Skeletal muscle tissue (tissue), 4 donors: ENCODE data around the gene PLEKHO1. TPM values are rescaled to one million over a fixed set of nuclear protein-coding genes. Genes with fewer than 3 reads are reported as not detected.
A peak's percentile ranks its signal among the peaks of the same experiment; 100 is the strongest.

ENCODE experiments used
- H3K27ac ChIP-seq: one replicate; pipeline ENCODE4 v1.7.0; 2013; ENCODE audit warnings: mild to moderate bottlenecking, low read depth, low read length, inconsistent platforms
- H3K27me3 ChIP-seq, 3 donors: one replicate each; pipeline ENCODE4 v1.7.0; 2013; ENCODE audit warnings: low read length in 3 of 3; ENCODE audit not compliant: control insufficient read depth in 3 of 3, insufficient read depth in 3 of 3
- H3K36me3 ChIP-seq, 3 donors: one replicate each; pipeline ENCODE4 v1.7.0; 2013; ENCODE audit warnings: low read length in 3 of 3; ENCODE audit not compliant: control insufficient read depth in 3 of 3, insufficient read depth in 3 of 3
- H3K4me1 ChIP-seq, 3 donors: one replicate each; pipeline ENCODE4 v1.7.0; 2013; ENCODE audit warnings: low read length in 3 of 3, mild to moderate bottlenecking in 3 of 3; ENCODE audit not compliant: control insufficient read depth in 3 of 3, insufficient read depth in 3 of 3
- H3K4me3 ChIP-seq, 3 donors: one replicate each; pipeline ENCODE4 v1.7.0; 2013; ENCODE audit warnings: low read length in 3 of 3
- H3K9ac ChIP-seq, 3 donors: one replicate each; pipeline ENCODE4 v1.7.0; 2013; ENCODE audit warnings: low read length in 3 of 3, mild to moderate bottlenecking in 3 of 3, moderate library complexity in 2 of 3, low read depth in 1 of 3
- H3K9me3 ChIP-seq, 3 donors: one replicate each; pipeline ENCODE4 v1.7.0; 2013; ENCODE audit warnings: low read length in 3 of 3; ENCODE audit not compliant: control insufficient read depth in 3 of 3
- total RNA-seq: library from RNA; depleted of rRNA; stranded (reverse); fragments of >200 nt; gene quantifications from one replicate; pipeline ENCODE4 v1.2.3, GENCODE V29; 2014
- donor health status: Osteomylitis.

Gene PLEKHO1
- total RNA-seq, 1 donor from 2014 or later, result 70.5 TPM

DNA sequence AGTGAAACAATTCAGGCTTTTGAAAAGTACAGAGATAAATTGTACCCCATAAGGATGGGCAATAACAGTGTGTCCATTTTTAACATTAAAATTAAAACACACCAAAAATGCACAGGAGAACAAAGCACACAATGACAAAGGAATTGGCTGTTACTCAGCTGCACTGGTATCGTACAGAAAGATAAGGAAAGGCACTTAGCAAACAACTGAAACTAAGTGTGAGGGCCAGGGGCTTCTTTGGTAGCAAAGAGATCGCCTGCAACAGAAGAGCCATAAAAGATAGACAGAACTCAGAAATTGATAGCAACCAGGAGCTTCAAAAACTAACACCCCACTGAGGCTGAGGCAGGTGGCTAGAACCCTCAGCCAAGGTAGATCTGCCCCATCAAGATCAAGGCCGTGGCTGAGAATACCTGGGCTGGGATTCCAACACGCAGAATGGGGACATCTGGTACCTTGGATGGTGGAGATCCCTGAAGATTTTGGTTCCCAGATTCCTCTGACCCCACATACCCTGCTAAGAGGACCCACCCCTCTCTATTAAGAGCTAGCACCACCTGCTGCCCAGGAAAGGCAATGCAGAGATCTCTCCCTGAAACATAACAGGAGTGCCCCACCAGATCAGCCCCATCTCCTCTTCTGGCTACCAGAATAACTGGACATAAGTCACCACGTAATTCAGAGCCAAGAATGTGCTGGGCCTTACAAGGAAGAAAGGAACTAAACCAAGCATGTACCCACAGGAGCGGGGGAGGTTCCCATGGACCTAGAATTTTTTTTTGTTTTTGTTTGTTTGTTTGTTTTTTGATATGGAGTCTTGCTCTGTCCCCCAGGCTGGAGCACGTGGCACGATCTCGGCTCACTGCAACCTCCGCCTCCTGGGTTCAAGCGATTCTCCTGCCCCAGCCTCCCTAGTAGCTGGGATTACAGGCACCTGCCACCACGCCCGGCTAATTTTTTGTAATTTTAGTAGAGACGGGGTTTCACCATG lies 16.2 kb downstream of the PLEKHO1 start:
- no peak overlapping the region for H3K4me3 ChIP-seq
- no peaks in the 10 kb centered on the region for H3K36me3 ChIP-seq
- H3K9ac ChIP-seq, result no peak overlapping the region
- no peaks in the 10 kb centered on the region for H3K9me3 ChIP-seq
- H3K4me1 ChIP-seq, result peaks cover 23 to 31% (median 26%) of the 10 kb centered on the region in 3 donors
- H3K27me3 ChIP-seq, result no peaks in the 10 kb centered on the region
- H3K27ac ChIP-seq, result peak overlapping the region; percentile 95

DNA sequence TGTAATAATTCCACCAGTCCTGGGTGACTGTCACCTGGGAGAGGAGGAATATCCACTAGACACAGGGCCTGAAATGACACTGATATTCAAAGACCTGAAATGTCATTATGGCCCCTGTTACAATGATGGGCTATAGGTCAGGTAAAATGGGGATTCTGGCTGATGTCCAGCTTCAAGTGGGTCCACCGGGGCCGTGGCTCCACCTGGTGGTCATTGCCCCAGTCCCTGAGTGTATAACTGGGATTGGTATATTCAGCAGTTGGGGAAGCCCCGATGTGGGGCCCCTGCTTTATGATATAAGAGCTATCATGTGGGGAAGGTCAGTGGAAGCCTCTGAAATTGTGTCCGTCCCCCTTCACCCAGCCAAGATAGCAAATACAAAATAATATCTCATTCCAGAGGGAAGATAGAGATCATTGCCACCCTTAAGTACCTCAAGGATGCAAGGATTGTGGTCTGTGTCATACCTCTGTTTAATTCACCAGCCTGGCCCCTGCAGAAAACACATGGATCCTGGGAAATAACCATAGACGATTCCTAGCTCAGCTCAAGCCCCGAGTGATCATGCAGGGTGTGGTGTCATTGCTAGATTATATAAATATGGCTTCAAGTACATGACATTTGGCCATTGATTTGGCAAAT lies 19.4 kb downstream of the PLEKHO1 start:
- H3K27ac ChIP-seq, result no peak overlapping the region
- no peaks in the 10 kb centered on the region for H3K9me3 ChIP-seq
- no peak overlapping the region for H3K4me3 ChIP-seq
- H3K27me3 ChIP-seq, result no peaks in the 10 kb centered on the region
- peaks cover under 1 to 6% (median 4%) of the 10 kb centered on the region in 3 donors for H3K4me1 ChIP-seq
- no peaks in the 10 kb centered on the region for H3K36me3 ChIP-seq
- H3K9ac ChIP-seq, result peak overlapping the region in 1 of 3 donors; percentile 50

DNA sequence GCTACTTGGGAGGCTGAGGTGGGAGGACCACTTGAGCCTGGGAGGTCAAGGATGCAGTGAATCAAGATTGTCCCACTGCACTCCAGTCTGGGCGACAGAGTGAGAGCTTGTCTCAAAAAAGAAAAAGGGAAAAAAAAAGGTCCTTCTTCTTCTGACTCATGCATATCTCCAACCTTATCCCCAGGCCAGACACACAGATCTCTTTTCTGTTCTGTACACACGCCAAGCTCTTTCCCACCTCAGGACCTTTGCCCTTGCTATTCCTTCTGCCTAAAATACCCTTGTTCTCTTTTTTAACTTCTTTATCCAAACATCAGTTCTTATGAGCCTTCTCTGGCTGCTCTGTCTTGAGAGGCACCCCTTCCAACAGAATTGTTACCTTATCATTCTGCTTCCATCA lies 22.1 kb downstream of the PLEKHO1 start:
- no peaks in the 10 kb centered on the region for H3K9me3 ChIP-seq
- no peaks in the 10 kb centered on the region for H3K36me3 ChIP-seq
- H3K27ac ChIP-seq, result no peak overlapping the region
- no peak overlapping the region for H3K4me3 ChIP-seq
- no peak overlapping the region for H3K9ac ChIP-seq
- no peaks in the 10 kb centered on the region for H3K4me1 ChIP-seq
- H3K27me3 ChIP-seq, result no peaks in the 10 kb centered on the region

DNA sequence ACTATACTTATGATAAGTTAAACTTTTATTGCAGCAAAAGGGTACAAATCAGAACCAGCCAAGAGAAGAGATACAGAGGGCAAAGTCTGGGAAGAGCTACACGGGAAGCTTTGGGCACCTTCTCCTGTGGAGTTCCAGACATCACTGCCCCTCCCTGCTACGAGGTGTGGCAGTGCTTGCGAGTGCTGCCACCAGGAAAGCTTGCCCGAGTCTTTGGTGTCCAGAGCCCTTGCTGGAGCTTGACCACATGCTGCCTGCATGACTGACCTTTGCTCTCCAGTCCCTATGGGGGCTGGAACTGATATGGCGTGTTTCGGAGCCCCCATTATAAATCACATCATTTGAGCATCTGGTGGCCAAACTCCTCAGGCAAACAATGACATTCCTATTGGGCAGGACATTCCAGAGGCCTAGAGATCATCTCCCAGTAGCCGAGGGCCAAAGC lies 23.4 kb downstream of the PLEKHO1 start:
- Histone ChIP-seq H3K4me1 (no peaks in the 10 kb centered on the region), H3K4me3 (no peak overlapping the region), H3K9me3 (no peaks in the 10 kb centered on the region), H3K36me3 (no peaks in the 10 kb centered on the region), H3K27me3 (no peaks in the 10 kb centered on the region), H3K9ac (no peak overlapping the region), H3K27ac (no peak overlapping the region)

DNA sequence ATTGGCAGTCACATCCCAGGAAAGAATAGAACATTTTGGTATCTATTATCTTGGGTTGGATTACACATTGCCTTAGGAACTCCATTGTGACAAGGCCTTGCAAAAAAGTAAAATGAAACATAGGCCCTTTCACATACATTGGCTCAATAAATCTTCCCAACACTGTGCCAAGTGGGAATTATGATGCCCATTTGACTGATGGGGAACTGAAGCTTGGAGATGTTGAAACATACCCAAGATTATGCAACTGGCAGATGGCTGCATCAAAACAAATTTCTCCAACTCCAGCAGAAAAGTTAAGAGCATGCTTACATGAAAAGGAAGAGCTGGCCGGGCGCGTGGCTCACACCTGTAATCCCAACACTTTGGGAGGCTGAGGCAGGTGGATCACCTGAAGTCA lies 26.9 kb downstream of the PLEKHO1 start:
- Histone ChIP-seq H3K9me3 (no peaks in the 10 kb centered on the region), H3K36me3 (no peaks in the 10 kb centered on the region), H3K9ac (no peak overlapping the region), H3K27me3 (no peaks in the 10 kb centered on the region), H3K4me1 (no peaks in the 10 kb centered on the region), H3K27ac (no peak overlapping the region), H3K4me3 (no peak overlapping the region)

DNA sequence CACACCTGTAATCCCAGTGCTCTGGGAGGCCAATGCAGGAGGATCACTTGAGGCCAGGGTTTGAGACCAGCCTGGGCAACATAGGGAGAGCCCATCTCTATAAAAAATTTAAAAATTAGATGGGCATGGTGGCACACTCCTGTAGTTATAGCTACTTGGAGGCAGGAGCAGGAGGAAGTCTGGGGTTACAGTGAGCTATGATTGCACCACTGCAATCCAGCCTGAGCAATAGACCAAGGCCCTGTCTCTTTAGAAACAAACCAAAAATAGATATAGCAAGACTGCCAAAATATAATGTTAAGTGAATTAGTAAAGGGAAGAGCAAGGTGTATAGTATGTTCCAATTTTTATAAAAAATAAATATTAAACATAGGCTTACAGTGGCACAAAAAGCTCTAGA lies 28.8 kb downstream of the PLEKHO1 start:
- H3K4me1 ChIP-seq, result no peaks in the 10 kb centered on the region
- H3K27ac ChIP-seq, result no peak overlapping the region
- H3K9ac ChIP-seq, result no peak overlapping the region
- no peaks in the 10 kb centered on the region for H3K9me3 ChIP-seq
- no peak overlapping the region for H3K4me3 ChIP-seq
- H3K27me3 ChIP-seq, result no peaks in the 10 kb centered on the region
- no peaks in the 10 kb centered on the region for H3K36me3 ChIP-seq

DNA sequence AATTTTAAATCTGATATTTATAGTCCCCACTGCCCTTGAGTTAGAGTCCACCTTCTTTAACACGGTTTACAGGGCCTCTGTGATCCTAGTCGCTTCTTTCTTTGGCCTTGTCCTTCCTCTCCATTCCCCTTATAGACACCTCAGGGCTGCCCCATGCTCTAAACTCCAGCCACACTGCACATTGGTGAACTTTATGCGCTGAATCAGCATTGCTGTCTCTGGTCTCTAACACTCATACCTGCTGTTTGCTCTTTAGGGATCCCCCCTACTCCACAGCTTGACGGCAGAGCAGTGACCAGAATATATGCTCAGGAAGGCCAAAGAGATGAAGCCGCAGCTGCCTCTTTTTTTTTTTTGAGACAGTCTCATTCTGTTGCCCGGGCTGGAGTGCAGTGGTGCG lies 30.2 kb downstream of the PLEKHO1 start:
- Histone ChIP-seq H3K36me3 (no peaks in the 10 kb centered on the region), H3K9ac (no peak overlapping the region), H3K4me3 (no peak overlapping the region), H3K9me3 (no peaks in the 10 kb centered on the region), H3K27me3 (no peaks in the 10 kb centered on the region), H3K4me1 (no peaks in the 10 kb centered on the region), H3K27ac (no peak overlapping the region)

DNA sequence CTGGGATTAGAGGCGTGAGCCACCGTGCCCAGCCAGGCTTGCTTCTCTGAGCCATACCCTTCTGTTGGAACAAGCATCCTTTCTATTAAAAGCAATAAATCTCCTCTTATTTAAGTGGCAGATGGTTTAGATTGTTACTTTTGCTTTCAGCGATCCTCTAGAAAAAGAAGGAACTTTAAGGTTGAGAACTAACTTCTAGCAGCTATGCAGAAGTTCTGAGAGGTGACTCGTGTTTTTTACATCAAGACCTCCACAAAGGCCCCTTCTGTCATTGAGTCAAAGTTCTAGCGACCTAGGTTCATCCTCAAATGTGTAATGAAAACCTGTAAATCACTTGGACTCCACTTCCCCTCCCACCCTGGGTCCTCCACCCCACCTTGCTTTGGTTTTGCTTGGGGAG lies 30.8 kb downstream of the PLEKHO1 start:
- no peaks in the 10 kb centered on the region for H3K27me3 ChIP-seq
- no peaks in the 10 kb centered on the region for H3K9me3 ChIP-seq
- H3K9ac ChIP-seq, result no peak overlapping the region
- H3K4me3 ChIP-seq, result no peak overlapping the region
- H3K36me3 ChIP-seq, result no peaks in the 10 kb centered on the region
- no peak overlapping the region for H3K27ac ChIP-seq
- H3K4me1 ChIP-seq, result no peaks in the 10 kb centered on the region

DNA sequence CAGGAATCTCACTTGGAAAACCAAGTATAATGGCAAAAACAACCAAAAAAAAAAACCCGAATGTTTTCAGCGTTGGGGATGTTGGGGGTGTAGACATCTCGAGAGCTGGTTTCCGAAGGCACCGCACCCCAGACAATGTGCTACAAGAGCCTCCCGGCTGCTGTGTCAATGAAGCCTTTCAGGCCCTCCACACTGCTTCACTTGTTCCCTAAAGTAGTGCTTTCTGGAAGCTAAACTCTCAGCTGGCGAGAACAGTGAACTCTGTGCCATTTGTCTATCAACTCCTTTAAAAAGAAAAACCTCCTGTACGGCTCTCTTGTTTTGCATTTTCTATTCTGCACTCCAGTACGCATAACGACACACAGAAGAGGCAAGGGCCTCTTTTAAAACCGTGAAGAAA lies 32.5 kb downstream of the PLEKHO1 start:
- no peak overlapping the region for H3K27ac ChIP-seq
- H3K4me3 ChIP-seq, result no peak overlapping the region
- H3K27me3 ChIP-seq, result no peaks in the 10 kb centered on the region
- no peaks in the 10 kb centered on the region for H3K9me3 ChIP-seq
- H3K36me3 ChIP-seq, result no peaks in the 10 kb centered on the region
- no peaks in the 10 kb centered on the region for H3K4me1 ChIP-seq
- H3K9ac ChIP-seq, result no peak overlapping the region

DNA sequence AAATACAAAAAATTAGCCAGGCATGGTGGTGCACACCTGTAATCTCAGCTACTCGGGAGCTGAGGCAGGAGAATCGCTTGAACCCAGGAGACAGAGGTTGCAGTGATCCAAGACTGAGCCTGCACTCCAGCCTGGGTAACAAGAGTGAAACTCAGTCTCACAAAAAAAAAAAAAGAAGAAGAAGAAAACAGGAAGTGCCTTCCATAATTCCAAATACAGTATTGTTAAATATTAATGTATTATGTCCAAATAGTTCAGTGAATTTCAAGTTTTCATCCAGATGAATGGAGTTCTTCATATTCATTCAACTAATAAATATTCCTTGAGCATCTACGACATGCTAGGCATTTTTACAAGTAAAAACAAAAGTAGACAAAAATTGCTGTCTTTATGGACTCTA lies 33.3 kb downstream of the PLEKHO1 start:
- H3K27ac ChIP-seq, result no peak overlapping the region
- no peaks in the 10 kb centered on the region for H3K4me1 ChIP-seq

More for the DNA sequence above, 33.3 kb downstream of the PLEKHO1 start:
- Histone ChIP-seq H3K4me3 (no peak overlapping the region), H3K9ac (no peak overlapping the region), H3K27me3 (no peaks in the 10 kb centered on the region), H3K9me3 (no peaks in the 10 kb centered on the region), H3K36me3 (no peaks in the 10 kb centered on the region)
